Liver (tissue), 9 donors: ENCODE measurements around the gene SAMD7. TPM values are rescaled to one million over a fixed set of nuclear protein-coding genes. Genes with fewer than 3 reads are reported as not detected.

Experiments
- DNase-seq: peaks from one replicate; pipeline ENCODE4 v3.0.0-alpha.2; 2017; ENCODE audit warnings: low spot score
- H3K27ac ChIP-seq, 2 donors: one replicate each; pipeline ENCODE4 v1.7.0; 2013; ENCODE audit warnings: inconsistent platforms in 2 of 2, low read length in 2 of 2, control low read depth in 1 of 2, low read depth in 1 of 2, mild to moderate bottlenecking in 1 of 2
- H3K27me3 ChIP-seq, 4 donors: one replicate each; pipeline versions ENCODE4 v1.6.1 to v1.7.0; 2013; ENCODE audit warnings: low read length in 3 of 4, inconsistent platforms in 1 of 4, mild to moderate bottlenecking in 1 of 4, moderate library complexity in 1 of 4; ENCODE audit not compliant: control insufficient read depth in 4 of 4, insufficient read depth in 4 of 4
- H3K36me3 ChIP-seq, 4 donors: one replicate each; pipeline versions ENCODE4 v1.6.1 to v1.7.0; 2013; ENCODE audit warnings: low read length in 3 of 4, mild to moderate bottlenecking in 3 of 4, low read depth in 1 of 4, moderate library complexity in 1 of 4; ENCODE audit not compliant: control insufficient read depth in 4 of 4, insufficient read depth in 3 of 4
- H3K4me1 ChIP-seq, 4 donors: one replicate each; pipeline versions ENCODE4 v1.6.1 to v1.7.0; 2013; ENCODE audit warnings: low read length in 3 of 4, mild to moderate bottlenecking in 3 of 4, moderate library complexity in 1 of 4; ENCODE audit not compliant: control insufficient read depth in 4 of 4, insufficient read depth in 4 of 4
- H3K4me3 ChIP-seq, 3 donors: one replicate each; pipeline versions ENCODE4 v1.6.1 to v1.7.0; 2013; ENCODE audit warnings: low read length in 3 of 3, control low read depth in 1 of 3, low read depth in 1 of 3, mild to moderate bottlenecking in 1 of 3
- H3K9ac ChIP-seq, 2 donors: one replicate each; pipeline ENCODE4 v1.7.0; 2013; ENCODE audit warnings: low read length in 2 of 2, mild to moderate bottlenecking in 2 of 2, moderate library complexity in 2 of 2, control low read depth in 1 of 2, low read depth in 1 of 2
- H3K9me3 ChIP-seq, 4 donors: one replicate each; pipeline versions ENCODE4 v1.6.1 to v1.7.0; 2013; ENCODE audit warnings: low read length in 3 of 4; ENCODE audit not compliant: control insufficient read depth in 4 of 4
- CTCF ChIP-seq: fragments of 150-350 bp; IDR thresholded peaks from 2 replicates; pipeline ENCODE4 v1.5.1; 2017; ENCODE audit warnings: improper control_type of control experiment, low read depth, low read length; ENCODE audit not compliant: missing input control
- EGR1 ChIP-seq, 2 donors: IDR thresholded peaks; 2 replicates each; pipeline ENCODE4 v1.6.1; 2016 to 2018; ENCODE audit warnings: antibody characterized with exemption in 2 of 2, low read depth in 2 of 2
- FOXA1 ChIP-seq: IDR thresholded peaks from 2 replicates; pipeline ENCODE4 v1.6.1; 2016; ENCODE audit warnings: antibody characterized with exemption
- FOXA2 ChIP-seq: IDR thresholded peaks from 2 replicates; pipeline ENCODE4 v1.6.1; 2016; ENCODE audit warnings: antibody characterized with exemption
- GABPA ChIP-seq, 2 donors: IDR thresholded peaks in 1 of 2; conservative IDR thresholded peaks in 1 of 2; 2 replicates each; pipeline ENCODE4 v1.6.1; 2016; ENCODE audit warnings: antibody characterized with exemption in 2 of 2, mild to moderate bottlenecking in 1 of 2, moderate library complexity in 1 of 2
- HNF4A ChIP-seq, 2 donors: conservative IDR thresholded peaks; 2 replicates each; pipeline ENCODE4 v1.6.1; 2016; ENCODE audit warnings: antibody characterized with exemption in 2 of 2, mild to moderate bottlenecking in 2 of 2
- HNF4G ChIP-seq: IDR thresholded peaks from 2 replicates; pipeline ENCODE4 v1.6.1; 2016; ENCODE audit warnings: antibody characterized with exemption
- JUND ChIP-seq, 2 donors: IDR thresholded peaks; 2 replicates each; pipeline ENCODE4 v1.6.1; 2016; ENCODE audit warnings: antibody characterized with exemption in 2 of 2
- MAX ChIP-seq: IDR thresholded peaks from 2 replicates; pipeline ENCODE4 v1.6.1; 2016; ENCODE audit warnings: antibody characterized with exemption
- NR2F2 ChIP-seq: IDR thresholded peaks from 2 replicates; pipeline ENCODE4 v1.6.1; 2016; ENCODE audit warnings: antibody characterized with exemption
- RAD21 ChIP-seq, 2 donors: IDR thresholded peaks; 2 replicates each; pipeline ENCODE4 v1.6.1; 2016; ENCODE audit warnings: antibody characterized with exemption in 2 of 2, mild to moderate bottlenecking in 2 of 2
- REST ChIP-seq: IDR thresholded peaks from 2 replicates; pipeline ENCODE4 v1.6.1; 2016; ENCODE audit warnings: antibody characterized with exemption, mild to moderate bottlenecking
- RXRA ChIP-seq, 2 donors: IDR thresholded peaks; 2 replicates each; pipeline ENCODE4 v1.6.1; 2017 to 2018; ENCODE audit warnings: antibody characterized with exemption in 2 of 2, mild to moderate bottlenecking in 1 of 2
- SP1 ChIP-seq: IDR thresholded peaks from 2 replicates; pipeline ENCODE4 v1.6.1; 2018; ENCODE audit warnings: antibody characterized with exemption, mild to moderate bottlenecking
- TAF1 ChIP-seq: conservative IDR thresholded peaks from 2 replicates; pipeline ENCODE4 v1.6.1; 2016; ENCODE audit warnings: antibody characterized with exemption, mild to moderate bottlenecking
- YY1 ChIP-seq: IDR thresholded peaks from 2 replicates; pipeline ENCODE4 v1.6.1; 2016; ENCODE audit warnings: antibody characterized with exemption, mild to moderate bottlenecking
- WGBS: extraction: QIAGEN DNeasy Blood & Tissue Kit; methylation state at CpG from one replicate; pipeline ENCODE4 v1.1.7; 2013; 5-methylcytosine and 5-hydroxymethylcytosine counted together
- polyA plus RNA-seq, 2 donors: library from polyadenylated mRNA; stranded (reverse) in 1 of 2; unstranded in 1 of 2; fragments of 200-250 nt in 1 of 2; fragments of >200 nt in 1 of 2; fragmentation: Nextera tagmentation in 1 of 2; extraction: Ambion mirVana in 1 of 2; gene quantifications; one replicate each; pipeline versions ENCODE4 v1.2.1 to v1.2.3, GENCODE V29; 2013 to 2015
- total RNA-seq, 2 donors: library from RNA; depleted of rRNA; stranded (reverse); fragments of >200 nt; gene quantifications; one replicate each; pipeline ENCODE4 v1.2.3, GENCODE V29; 2014
- TF ChIP-seq, protein P1 (sequence below): IDR thresholded peaks from 2 replicates; pipeline ENCODE4 v1.6.1; 2016; ENCODE audit warnings: antibody characterized with exemption
- TF ChIP-seq, protein P2 (sequence below): IDR thresholded peaks from 2 replicates; pipeline ENCODE4 v1.6.1; 2016; ENCODE audit warnings: antibody characterized with exemption
- donor health status: healthy.
- donor health status: healthy.
- donor health status: healthy.
- donor health status: healthy.
- donor health status: healthy.

Gene SAMD7
- total and polyA plus RNA-seq, 4 donors, result not detected

DNA sequence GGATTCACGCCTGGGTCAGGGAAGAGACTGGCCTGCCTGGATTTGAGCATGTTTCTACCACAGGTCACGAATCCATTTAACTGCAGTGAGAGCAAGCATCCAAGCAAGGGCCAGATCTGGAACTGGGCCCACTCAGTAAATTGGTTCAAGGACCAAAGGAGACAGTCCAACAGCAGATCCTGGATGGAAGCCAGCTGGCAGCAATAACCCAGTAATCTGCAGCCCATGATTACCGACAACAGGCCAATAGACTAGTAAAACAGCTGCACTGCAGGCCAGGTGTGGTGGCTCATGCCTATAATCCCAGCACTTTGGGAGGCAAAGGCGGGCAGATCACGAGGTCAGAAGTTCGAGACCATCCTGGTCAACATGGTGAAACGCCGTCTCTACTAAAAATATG lies 11.8 kb downstream of the SAMD7 start:
- no peak overlapping the region for H3K4me3 ChIP-seq
- DNase-seq, result peak; percentile 78
- H3K4me1 ChIP-seq, result peaks cover 0 to 10% (median 7%) of the 10 kb centered on the region in 4 donors
- H3K9me3 ChIP-seq, result no peaks in the 10 kb centered on the region
- no peak overlapping the region for H3K27ac ChIP-seq
- H3K27me3 ChIP-seq, result no peaks in the 10 kb centered on the region
- 25% methylated on average over 8 of the region's 8 CpGs for WGBS
- H3K36me3 ChIP-seq, result no peaks in the 10 kb centered on the region
- TF ChIP-seq RXRA (IDR thresholded peaks at IDR 0.05) (peak; percentile 48 to 69), RAD21 (IDR thresholded peaks at IDR 0.05) (peak; percentile 46 to 54), YY1 (peak; percentile 55), HNF4A (conservative IDR thresholded peaks at IDR 0.05) (peak; percentile 88), JUND (IDR thresholded peaks at IDR 0.05) (peak in 1 of 2 donors; percentile 30), EGR1 (IDR thresholded peaks at IDR 0.05; ENCODE audit: low read depth in 2 of 2) (no peak), SP1 (peak; percentile 53), CTCF (no peak), FOXA1 (no peak), FOXA2 (peak; percentile 61), HNF4G (peak; percentile 47), REST (no peak), MAX (no peak), TAF1 (no peak), NR2F2 (no peak), GABPA (IDR thresholded peaks at IDR 0.05 in 1 of 2, conservative IDR thresholded peaks at IDR 0.05 in 1 of 2) (no peak)
- TF ChIP-seq, protein P1, sequence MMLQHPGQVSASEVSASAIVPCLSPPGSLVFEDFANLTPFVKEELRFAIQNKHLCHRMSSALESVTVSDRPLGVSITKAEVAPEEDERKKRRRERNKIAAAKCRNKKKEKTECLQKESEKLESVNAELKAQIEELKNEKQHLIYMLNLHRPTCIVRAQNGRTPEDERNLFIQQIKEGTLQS, result no peak
- TF ChIP-seq, protein P2, sequence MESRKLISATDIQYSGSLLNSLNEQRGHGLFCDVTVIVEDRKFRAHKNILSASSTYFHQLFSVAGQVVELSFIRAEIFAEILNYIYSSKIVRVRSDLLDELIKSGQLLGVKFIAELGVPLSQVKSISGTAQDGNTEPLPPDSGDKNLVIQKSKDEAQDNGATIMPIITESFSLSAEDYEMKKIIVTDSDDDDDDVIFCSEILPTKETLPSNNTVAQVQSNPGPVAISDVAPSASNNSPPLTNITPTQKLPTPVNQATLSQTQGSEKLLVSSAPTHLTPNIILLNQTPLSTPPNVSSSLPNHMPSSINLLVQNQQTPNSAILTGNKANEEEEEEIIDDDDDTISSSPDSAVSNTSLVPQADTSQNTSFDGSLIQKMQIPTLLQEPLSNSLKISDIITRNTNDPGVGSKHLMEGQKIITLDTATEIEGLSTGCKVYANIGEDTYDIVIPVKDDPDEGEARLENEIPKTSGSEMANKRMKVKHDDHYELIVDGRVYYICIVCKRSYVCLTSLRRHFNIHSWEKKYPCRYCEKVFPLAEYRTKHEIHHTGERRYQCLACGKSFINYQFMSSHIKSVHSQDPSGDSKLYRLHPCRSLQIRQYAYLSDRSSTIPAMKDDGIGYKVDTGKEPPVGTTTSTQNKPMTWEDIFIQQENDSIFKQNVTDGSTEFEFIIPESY, result peak; percentile 50
- no peak overlapping the region for H3K9ac ChIP-seq
